NCI-H82 (cell line): Measurements from ENCODE around the gene HMCN2.
"Not testable (repeated sequence)": the region's sequence is repeated elsewhere in the genome, so short reads cannot be mapped to it uniquely, and the experiment has no call there.

Experiments used
- DNase-seq: peaks from one replicate; lab custom pipeline; 2025; lab: John Stamatoyannopoulos, UW

Gene HMCN2

DNA sequence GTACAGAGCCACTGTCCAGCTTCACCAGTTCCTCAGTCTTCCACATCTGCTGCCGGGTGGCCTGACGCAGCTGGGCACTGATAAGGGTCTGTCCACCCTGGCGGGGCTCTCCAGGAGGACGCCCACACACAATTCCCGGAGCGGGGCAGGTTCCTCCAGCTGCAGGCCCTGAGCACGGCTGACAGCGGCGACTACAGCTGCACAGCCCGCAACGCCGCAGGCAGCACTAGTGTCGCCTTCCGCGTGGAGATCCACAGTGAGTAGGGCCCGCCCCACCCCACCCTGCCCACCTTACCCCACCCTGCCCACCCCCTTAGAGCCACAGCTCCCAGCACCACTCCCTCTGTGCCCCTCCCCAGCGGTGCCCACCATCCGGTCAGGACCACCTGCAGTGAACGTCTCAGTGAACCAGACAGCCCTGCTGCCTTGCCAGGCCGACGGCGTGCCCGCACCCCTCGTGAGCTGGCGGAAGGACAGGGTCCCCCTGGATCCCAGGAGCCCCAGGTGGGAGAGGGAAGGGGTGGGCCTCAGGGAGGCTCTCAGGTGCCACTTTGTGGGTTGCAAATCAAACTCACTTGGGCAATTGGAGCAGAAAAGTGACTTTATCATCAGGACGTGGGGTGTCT lies 130.4 kb downstream of the HMCN2 start:
- no peak for DNase-seq

DNA sequence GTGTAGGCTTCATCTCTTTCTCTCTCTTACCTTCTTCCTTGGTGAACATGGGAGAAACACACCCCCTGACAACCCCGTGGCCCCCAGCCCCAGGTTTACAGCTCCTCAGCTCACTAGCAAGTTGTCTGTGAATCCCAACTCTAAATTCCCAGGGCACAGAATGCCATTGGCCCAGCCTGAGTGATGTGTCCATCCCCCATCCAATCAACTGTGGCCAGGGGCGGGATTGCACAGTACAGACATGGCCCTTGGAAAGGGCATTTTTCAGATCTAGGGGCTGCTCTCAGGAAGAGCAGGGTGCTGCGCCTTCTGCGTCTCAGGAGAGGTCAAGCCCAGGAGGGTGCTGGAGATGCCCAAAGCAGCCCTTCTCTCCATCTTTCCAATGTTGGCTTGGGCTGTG lies 131.0 kb downstream of the HMCN2 start:
- peak; percentile 15 for DNase-seq

DNA sequence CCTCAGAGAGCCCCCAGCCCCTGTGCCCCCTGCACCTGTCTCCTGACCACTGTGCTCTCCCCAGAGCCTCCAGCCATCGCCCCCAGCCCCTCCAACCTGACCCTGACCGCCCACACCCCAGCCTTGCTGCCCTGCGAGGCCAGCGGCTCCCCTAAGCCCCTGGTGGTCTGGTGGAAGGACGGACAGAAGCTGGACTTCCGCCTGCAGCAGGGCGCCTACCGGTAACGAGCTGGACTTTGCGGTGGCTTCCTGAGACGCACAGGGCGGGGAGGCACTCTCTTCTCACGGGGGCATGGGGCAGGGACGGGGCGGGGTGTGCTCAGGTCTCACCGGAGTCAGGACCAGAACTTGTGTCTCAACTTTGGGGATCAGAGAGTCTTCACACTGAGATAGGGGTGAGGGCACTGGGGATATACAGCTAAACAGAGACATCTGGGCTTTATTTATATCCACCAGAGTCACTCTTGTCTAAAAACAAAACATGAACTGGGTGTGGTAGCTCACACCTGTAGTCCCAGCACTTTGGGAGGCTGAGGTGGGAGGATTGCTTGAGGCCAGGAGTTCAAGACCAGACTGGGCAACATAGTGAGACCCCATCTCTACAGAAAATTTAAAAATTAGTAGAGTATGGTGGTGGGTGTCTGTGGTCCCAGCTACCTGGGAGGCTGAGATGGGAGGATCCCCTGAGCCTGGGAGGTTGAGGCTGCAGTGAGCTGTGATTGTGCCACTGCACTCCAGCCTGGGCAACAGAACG lies 133.1 kb downstream of the HMCN2 start:
- DNase-seq = no peak

DNA sequence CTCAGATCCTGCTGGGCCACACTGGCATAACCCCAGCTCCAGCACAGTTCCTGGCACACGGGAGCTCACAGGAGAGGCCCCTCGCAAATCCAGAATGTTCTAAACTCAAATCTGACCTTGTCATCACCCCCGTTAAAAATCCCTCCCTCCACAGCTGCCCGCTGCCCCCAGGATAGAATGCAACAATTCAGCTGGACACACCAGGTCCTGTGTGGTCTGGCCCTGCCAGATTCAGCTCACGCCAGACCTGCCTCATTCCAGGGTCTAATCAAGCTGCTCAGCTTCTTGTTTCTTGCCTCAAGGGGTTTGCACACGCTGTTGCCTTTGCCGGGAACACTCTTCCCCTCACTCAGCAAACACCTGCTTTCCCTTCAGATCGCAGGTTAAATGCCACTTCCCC lies 134.2 kb downstream of the HMCN2 start:
- DNase-seq = no peak

DNA sequence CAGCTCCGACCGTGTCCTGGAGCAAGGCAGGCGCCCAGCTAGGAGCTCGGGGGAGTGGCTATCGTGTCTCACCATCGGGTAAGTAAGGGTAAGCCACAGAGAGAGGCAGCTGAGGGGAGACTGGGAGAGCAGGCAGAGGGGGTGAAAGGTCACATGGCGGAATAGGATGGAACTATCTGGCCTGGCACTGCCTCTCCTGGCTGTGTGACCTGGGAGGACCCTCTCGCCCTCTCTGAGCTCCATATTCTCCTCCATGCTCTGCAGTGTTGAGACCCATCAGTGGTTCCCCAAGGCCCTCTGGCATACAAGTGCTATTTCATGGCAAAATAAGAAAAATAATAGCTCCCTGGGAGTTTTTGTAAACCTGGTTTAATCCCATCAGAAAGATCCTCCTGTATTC lies 135.3 kb downstream of the HMCN2 start:
- no peak for DNase-seq

DNA sequence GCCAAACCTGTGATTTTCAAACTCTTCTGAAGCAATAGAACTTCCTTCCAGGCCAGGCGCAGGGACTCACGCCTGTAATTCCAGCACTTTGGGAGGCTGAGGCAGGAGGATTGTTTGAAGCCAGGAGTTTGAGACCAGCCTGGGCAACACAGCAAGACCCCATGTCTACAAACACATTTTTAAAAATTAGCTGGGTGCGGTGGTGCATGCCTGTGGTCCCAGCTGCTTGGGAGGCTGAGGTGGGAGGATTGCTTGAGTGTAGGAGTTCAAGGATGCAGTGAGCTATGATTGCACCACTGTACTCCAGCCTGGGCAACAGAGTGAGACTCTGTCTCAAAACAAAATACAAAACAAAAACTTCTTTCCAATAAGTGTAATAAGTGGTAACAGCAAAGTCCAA lies 136.2 kb downstream of the HMCN2 start:
- DNase-seq = not testable (repeated sequence)

DNA sequence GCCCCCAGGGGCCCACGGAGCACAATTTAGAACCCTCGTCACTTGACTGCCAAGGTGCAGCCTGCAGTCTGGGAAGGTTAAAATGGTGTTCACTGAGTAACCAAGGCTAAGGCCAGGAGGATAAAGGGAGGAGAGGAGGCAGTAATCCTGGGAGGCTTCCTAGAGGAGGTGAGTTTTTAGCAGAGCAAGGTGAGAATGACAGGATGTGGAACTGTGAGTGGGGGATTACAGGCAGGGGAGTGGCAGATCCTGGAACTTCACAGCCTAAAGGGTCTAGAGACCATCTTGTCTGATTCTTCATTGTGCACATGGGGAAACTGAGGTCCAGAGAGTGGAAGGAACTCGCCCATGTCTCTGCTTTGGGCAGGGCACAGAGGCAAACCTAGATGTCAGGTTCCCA lies 136.7 kb downstream of the HMCN2 start:
- DNase-seq = no peak

DNA sequence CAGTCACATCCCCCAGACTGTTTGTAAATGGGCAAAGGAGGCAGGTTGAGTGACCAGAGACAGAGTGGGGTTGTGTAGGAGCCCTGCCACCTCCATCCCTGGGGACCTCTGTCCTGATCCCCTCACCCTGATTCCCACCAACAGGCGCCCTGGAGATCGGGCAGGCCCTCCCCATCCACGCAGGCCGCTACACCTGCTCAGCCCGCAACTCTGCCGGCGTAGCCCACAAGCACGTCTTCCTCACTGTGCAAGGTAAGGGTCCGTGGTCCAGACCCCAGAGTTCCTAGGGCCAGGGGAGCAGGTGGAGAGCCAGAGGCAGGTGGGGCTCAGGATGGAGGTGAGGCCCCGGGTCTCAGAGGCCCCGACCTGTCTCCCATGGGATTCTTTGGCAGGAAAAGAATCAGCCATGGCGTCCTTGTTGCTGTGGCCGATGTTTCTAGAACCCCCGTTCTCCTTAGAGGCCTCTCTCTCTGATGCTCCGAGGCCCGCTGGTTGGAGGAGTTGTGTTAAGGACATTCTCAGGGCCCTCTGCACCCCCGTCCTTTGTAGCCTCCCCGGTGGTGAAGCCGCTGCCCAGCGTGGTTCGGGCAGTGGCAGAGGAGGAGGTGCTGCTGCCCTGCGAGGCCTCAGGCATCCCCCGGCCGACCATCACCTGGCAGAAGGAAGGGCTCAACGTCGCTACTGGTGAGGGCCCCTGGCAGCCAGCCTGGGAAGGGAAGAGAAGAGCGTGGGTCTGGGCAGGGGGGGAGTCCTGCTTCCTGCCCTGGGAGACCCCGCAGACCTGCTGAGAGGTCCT lies 137.3 kb downstream of the HMCN2 start:
- DNase-seq = no peak

DNA sequence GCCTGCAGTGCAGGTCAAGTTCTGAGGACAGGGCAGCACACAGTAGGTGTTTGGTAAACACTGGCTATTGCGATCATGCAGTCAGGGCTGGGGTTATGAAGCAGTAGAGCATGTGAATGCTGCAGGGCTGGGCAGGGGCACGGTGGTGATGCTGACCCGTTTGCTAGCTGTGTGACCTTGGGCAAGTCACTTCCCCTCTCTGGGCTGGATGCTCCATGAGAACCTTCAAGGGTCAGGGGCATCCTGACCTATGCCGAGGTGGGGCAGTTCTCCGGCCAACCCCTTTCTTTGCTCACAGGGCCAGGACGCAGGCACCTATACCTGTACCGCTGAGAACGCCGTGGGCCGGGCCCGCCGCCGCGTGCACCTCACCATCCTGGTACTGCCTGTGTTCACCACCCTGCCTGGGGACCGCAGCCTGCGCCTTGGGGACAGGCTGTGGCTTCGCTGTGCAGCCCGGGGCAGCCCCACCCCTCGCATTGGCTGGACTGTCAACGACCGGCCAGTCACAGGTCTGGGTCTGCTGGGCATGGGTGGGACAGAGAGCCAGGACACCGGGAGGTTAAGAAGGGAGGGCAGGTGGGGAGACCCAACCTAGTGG lies 140.2 kb downstream of the HMCN2 start:
- DNase-seq = no peak

DNA sequence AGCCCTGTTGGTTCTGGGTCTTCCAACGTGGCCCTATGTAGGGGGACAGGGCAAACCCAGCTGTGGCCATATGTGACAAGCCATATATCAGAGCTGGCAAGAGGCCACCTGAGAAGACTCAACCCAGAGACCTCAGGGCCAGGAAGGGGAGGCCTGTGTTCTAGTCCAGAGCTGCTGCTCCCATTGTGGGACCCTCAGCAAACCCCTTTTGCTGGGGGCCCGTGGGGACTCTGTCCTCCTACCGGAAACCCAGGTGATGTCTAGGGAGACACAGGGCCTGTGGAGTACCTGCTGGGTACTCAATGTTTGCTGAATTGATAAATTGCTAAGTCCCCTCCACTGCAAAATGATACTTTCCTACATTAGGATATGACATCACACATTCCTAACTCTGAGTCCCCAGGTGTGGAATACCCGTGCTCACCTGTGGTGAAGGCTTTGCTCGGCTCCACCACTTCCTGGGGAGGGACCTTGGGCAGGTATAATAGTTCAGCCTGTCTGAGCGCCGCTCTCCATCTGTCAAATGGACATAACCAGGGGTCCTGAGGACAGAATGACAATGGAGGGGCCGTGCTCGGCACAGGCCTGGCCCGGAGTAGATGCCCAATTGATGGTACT lies 140.8 kb downstream of the HMCN2 start:
- no peak for DNase-seq

DNA sequence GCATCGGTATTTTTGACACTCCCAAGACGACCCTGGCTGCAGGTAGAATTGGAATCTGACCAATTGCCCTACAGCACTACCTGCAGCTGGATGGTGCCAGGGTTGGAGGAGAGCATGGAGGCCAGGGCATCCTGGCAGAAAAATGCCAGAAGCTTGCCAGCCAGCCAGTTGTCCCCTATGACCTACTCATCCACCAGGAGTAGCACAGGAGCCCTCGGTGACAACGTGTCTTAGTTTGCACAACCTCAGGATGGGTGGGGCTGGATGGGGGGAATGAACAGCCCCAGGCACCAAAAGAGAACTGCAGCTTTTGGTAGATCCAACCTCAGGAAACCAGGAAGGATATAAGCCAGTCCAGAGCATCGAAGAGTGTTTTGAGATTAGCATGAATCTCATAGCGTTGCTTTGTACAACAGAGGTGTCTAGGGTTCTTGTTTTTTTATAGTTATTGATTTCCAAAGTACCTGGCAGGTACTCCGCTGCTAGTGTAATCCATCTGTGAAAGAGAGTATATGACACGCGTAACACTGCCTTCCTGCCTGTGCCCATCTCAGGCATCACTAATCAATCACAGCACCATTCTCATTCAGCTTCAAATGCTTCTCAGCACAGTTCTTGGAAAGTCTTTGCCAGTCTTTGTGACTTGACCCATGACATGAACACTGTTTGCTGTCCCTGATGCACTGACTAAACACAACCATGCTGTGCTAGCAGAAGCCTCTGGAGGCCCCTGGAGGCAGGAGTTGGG lies 142.5 kb downstream of the HMCN2 start:
- DNase-seq = no peak

DNA sequence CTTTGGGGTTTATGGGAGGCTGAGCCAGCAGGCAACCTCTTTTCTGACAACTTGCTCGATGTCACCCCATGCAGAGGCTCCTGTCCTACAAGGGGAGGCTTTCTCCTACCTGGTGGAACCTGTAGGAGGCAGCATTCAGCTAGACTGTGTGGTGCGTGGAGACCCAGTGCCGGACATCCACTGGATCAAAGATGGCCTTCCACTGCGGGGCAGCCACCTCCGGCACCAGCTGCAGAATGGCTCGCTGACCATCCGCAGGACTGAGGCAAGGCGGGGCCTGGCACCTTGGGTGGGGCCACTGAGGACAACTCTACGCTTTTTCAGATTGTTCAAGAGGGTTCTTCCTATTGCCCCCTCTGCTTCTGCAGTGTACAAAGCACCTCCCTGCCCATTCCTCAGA lies 143.1 kb downstream of the HMCN2 start:
- DNase-seq = no peak

DNA sequence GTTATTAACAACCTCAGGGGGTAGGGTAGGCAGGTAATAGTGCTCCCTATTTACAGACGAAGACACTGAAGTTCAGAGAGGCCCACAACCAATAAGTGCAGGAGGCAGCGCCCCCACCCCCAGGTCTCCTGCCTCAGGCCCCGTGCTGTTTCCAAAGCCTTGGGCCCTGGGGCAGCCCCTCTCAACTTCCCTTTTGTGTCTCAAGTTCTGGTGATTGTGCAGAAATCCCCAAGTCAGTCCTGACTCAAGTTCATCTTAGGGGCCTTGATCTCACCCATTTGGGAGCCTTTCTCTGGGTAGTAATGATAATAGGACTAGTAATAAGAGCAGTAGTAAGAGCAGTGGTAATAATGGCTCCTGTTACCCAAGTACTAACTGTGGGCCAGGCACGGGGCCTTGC lies 143.7 kb downstream of the HMCN2 start:
- DNase-seq = no peak

DNA sequence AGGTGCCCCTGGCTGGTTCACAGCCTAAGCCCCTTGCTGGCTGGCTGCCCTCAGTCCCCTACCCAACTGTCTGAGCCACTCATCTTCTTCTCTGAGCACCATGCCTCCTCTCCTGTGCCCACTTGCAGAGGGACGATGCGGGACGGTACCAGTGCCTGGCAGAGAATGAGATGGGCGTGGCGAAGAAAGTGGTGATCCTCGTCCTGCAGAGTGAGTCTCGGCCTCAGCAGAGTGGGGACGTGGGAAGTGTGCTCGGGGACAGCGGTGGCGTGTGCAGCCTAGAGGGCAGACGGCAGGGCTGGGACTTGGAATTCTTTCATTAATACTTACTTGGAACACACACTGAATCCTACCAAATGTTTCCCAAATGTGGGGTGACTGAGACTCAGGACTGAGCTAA lies 144.9 kb downstream of the HMCN2 start:
- DNase-seq = no peak

DNA sequence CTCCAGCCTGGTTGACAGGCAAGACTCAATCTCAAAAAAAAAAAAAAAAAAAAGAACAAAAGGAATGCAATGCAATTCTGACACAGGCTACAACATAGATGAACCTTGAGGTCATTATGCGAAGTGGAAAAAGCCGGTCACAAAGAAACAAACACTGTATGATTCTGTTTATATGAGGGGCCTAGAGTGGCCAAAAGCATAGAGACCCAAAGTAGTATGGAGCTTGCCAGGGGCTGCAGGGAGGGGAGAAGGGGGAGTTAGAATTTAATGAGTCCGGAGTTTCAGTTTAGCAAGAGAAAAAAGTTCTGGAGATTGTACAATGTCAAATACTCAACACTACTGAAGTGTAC lies 146.0 kb downstream of the HMCN2 start:
- no peak for DNase-seq

DNA sequence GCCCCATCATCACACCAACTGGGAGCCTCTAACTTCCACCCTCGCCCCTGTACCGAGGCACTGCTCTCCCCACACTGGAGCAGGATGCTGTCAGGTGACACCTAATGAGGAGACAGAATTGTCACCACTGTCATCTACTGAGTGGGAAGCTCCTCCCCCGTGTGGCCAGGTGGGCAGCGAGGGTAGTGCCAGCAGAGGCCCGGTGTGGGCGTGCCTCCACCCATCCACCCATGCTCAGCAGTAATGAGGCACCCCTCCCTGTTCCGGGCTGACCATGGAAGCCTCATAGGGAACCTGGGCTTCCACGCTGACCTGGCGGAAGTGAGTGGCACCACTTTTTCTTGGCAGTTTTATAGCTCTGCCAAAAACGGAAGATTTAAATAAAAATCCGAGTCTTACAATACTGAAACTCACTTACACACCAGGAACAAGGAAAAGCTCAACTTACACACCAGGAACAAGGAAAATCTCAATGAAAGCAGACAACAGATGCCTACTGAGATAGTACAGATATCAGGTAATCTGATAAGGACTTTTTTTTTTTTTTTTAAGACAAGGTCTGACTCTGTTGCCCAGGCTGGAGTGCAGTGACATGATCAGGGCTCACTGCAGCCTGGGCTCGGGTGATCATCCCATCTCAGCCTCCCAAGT lies 148.6 kb downstream of the HMCN2 start:
- no peak for DNase-seq

DNA sequence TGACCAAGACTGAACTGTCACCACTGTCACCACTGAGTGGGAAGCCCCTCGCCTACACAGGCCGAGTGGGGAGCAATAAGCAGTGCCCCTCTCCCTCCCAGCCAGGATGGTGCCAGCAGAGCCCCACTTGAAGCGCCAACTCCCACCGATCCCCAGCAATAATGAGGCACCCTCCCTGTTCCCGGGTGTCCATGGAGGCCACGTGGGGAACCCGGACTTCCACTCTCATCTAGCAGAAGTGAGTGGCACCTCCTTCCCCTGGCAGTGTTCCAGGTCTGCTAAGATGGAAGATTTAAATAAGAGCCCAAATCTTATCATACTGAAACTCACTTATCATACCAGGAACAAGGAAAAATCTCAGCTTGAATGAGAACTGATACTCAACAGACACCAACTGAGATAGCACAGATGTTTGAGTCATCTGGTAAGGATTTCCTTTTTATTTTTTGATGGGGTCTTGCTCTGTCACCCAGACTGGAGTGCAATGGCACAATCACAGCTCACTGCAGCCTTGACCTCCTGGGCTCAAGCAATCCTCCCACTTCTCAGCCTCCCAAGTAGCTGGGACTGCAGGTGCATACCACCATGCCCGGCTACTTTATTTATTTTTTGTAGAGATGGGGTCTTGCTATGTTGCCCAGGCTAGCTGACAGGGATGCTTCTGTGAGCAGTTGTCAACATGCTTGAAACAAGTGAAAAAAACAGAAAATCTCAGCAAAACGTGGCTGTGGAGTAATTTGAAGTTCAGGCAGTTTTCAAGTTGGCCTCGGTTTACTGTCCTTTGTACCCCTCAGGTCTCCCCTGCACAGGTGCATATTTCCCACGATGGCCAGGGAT lies 149.6 kb downstream of the HMCN2 start:
- no peak for DNase-seq

DNA sequence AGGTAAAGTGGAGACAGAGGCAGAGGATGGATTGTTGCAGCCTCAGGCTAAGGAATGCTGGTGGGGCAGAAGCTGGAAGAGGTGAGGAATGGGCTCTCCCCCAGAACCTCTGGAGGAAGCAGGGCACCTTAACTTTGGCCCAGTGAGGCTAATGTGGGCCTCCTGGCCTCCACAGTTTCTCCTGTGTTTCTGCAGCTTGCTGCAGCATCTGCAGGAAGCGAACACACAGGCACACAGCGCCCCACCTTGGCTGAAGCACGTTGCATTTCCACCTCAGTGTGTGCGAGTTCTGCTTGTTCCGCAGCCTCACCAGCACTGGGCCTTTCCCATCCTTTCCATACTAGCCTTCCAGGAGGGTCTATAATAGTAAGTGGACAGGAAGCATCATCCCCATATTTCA lies 152.0 kb downstream of the HMCN2 start:
- DNase-seq = no peak

DNA sequence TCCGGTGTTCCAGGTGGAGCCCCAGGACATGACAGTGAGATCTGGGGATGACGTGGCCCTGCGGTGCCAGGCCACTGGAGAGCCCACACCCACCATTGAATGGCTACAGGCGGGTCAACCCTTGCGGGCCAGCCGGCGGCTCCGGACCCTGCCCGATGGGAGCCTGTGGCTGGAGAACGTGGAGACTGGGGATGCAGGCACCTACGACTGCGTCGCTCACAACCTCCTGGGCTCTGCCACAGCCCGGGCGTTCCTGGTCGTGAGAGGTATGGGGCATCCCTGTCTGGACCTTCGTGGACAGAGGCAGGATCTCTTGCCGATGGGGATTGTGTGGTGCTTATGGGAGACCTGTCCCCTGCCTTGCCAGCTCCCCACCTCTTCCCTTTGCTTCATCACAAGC lies 153.2 kb downstream of the HMCN2 start:
- DNase-seq = no peak

DNA sequence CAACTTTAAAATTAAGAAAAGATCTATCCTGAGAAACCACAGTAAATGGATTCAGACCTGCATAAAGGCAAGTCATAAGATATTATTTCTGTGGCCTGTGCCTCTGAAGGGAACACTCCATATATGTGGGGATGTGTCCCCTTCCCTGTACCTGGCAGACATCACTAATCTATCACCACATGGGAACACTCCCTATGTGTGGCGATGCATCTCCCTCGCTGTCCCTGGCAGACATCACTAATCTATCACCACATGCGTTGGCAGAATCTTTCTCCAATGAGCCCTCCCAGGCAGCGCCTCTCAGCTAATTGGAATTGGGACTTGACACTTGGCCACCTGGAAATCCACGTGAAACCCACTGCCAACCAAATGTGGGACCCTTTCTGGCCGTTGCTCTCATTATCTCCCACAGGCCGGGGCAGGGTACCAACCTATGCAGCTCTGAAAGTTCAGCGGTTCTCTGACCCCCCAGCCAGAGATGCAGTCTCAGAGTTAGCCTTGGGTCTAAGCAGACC lies 154.0 kb downstream of the HMCN2 start:
- no peak for DNase-seq
